Measurements from ENCODE around the gene TMEM59L.

The TMEM59L gene

GRCh38 chr19:18659281-18660050 is 46.8 kb downstream of the TMEM59L start:
- DNase-seq (ENCODE audit: low spot score), result no peak

DNA sequence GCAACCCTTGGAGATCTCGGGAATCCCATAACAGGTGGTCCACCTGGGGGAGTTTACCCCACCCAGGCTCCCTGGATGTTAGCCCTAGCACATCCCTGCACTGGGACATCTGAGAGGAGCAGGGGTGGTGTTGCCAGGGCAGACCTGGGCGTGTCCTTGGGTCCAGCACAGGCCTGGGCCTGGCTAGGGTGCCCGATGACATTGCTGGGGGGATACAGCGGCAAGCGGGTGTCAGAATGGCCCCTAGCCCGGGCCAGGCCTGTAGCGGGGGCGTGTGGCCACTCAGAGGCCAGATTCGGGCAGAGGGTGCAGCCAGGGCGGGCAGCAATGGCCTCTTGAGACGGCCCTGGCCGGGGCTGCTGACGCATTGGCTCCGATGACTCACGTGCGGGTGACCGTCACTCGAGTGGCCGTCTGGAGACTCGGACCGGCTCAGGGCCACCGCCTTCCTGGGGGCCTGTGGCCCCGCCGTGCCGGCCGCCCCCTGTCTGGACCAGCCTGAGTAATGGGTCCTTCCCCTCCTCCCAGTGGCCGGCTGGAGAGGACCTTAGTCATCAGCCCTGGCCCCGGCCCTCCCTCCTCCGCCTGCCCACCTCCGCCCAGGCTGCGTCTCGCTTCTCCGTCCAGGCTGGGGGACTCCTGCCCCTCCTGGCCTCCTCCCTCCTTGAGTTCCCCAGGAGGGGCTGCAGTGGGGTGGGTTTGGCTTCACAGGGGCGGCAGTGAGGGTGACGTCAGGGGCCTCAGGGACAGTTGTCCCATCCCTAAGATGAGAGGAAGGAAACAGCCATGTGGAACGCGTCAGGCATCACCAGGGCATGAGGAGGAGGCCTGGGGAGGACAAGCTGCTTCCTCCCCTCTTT is 47.6 kb downstream of the TMEM59L start:
- DNase-seq (ENCODE audit: low spot score), result peak; percentile 70

GRCh38 chr19:18660939-18661670 is 48.4 kb downstream of the TMEM59L start:
- DNase-seq (ENCODE audit: low spot score), result no peak

- DNase-seq (ENCODE audit: low spot score), result no peak
Measured at GRCh38 chr19:18662972-18663732, 50.5 kb downstream of the TMEM59L start.

GRCh38 chr19:18663940-18664530 is 51.4 kb downstream of the TMEM59L start:
- DNase-seq (ENCODE audit: low spot score), result no peak

DNA sequence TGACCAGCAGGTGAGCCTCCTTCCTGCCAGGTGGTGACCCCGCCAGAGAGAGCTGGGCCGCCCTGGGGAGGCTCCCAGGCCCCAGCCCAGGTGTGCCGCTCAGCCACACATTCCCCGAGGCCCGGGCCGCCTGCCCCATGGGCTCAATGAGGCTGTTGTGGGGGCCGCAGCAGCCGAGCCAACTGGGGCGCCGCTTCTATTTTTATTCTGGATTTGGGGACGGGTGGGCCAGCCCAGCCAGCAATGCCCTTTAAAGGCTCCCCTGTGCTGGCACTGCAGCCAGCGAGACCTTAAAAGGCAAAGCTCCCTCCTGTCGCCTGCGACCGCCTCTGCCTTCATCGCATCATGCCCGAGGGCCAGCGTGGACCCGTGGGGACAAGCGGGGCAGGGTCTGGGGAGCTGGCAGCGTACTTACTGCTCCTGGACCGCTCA is 53.1 kb downstream of the TMEM59L start:
- no peak for DNase-seq (ENCODE audit: low spot score)

DNA sequence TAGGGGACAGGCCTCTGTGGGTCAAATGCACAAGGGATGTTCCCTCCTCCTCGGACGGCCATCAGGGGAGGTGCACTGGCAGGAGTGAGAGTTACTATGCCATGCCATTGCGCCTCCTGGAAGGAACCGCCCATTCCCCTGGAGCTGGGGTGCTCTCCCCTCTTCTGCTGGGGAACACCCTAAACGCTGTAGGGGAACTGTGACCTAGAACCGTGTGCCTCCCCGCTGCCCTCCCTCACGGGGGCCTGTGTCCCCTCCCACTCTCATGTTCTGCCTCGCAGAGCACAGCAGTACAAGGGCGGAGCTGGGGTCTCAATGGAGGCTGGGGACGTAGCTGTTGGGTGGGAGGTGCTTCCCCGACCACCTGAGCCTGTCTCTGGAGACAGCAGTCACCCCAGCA is 53.6 kb downstream of the TMEM59L start:
- DNase-seq (ENCODE audit: low spot score), result no peak

DNA sequence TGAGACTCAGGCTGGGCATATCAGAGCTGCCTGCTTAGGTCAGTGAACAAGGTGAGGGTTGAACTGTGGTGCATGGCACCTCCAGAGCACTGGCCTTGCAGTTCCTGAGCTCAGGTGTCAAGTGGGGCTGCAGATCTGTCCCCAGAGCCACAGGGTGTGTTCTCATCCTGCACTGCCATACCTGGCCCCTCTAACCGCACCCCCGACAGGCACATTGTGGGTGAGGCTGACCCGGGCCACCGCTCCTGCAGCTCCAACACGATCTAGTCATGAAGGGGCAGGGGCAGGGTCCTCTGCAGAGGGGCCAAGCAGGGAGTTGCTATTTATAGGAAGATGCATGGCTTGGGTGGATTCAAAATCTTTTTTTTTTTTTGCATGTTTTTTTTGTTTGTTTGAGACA is 54.1 kb downstream of the TMEM59L start:
- no peak for DNase-seq (ENCODE audit: low spot score)

- no peak for DNase-seq (ENCODE audit: low spot score)
Measured at GRCh38 chr19:18667531-18668251, 55.0 kb downstream of the TMEM59L start.

GRCh38 chr19:18668252-18668631 is 55.6 kb downstream of the TMEM59L start:
- DNase-seq (ENCODE audit: low spot score), result no peak

- no peak for DNase-seq (ENCODE audit: low spot score)
Measured at GRCh38 chr19:18668744-18669523, 56.3 kb downstream of the TMEM59L start.

GRCh38 chr19:18669524-18669817 is 56.8 kb downstream of the TMEM59L start:
- DNase-seq (ENCODE audit: low spot score), result no peak

DNA sequence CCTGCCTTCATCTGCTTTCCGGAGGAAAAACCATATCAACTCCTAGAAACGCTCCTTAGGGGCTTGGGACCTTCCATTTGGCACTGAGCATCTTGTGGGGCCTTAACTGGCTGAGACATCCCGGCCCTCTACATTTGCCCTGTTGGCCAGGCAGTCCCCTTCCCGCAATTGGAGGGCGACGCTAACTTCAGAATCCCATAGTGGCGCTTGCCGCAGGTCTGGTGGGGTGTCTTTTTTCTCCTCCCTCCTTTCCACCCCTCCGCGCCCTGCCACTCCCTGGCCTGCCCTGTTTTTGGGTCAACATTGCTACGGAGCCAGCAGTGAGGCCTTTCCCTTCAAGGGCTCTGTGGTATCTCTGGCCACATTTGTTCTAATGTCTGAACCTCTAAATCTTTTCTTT is 57.2 kb downstream of the TMEM59L start:
- no peak for DNase-seq (ENCODE audit: low spot score)

DNA sequence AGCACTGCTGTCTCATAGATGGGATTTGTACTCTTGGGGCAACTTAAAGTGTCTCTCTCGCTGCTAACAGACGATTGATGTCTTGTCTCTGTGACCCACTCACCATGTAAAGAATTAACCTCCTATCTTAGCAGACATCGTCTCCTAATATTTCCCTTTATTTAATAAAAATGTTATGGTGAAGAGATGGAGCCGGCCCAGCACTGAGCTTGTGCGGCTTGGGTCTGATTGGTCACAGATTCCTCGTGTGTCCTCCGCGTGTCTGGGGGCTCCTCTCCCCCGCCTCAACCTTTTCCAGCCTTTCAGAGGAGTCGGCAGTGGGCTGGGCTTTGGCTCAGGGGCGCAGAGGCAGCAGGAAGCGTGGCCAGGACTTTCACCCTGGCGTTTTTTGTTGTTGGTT is 57.6 kb downstream of the TMEM59L start:
- no peak for DNase-seq (ENCODE audit: low spot score)

All from kidney capillary endothelial cell (primary cell).